ENCODE results near the gene PHF21B. TPM values are rescaled to one million over a fixed set of nuclear protein-coding genes. Genes with fewer than 3 reads are reported as not detected.

Gene PHF21B
- total RNA-seq, 1 donor = not detected

GRCh38 chr22:44996648-44997047 lies 13.2 kb downstream of the PHF21B start:
- DNase-seq (ENCODE audit: insufficient read length, low spot score, missing footprints) = no peak
- no peak overlapping the region for H3K4me3 ChIP-seq (ENCODE audit: insufficient read depth, low read length)
- no peaks in the 10 kb centered on the region for H3K9me3 ChIP-seq (ENCODE audit: low read depth, low read length)
- H3K36me3 ChIP-seq (ENCODE audit: insufficient read depth, low read length) = no peaks in the 10 kb centered on the region
- H3K4me1 ChIP-seq (ENCODE audit: insufficient read depth, low read length) = no peaks in the 10 kb centered on the region
- H4K20me1 ChIP-seq (ENCODE audit: insufficient read depth, low read length) = no peaks in the 10 kb centered on the region
- no peak overlapping the region for H3K4me2 ChIP-seq (ENCODE audit: insufficient read depth, low read length)
- peaks cover 34% of the 10 kb centered on the region for H3K27me3 ChIP-seq (ENCODE audit: insufficient read depth, low read length)
- no peak overlapping the region for H3K27ac ChIP-seq (ENCODE audit: low read depth, low read length)
- TF ChIP-seq, protein P1, sequence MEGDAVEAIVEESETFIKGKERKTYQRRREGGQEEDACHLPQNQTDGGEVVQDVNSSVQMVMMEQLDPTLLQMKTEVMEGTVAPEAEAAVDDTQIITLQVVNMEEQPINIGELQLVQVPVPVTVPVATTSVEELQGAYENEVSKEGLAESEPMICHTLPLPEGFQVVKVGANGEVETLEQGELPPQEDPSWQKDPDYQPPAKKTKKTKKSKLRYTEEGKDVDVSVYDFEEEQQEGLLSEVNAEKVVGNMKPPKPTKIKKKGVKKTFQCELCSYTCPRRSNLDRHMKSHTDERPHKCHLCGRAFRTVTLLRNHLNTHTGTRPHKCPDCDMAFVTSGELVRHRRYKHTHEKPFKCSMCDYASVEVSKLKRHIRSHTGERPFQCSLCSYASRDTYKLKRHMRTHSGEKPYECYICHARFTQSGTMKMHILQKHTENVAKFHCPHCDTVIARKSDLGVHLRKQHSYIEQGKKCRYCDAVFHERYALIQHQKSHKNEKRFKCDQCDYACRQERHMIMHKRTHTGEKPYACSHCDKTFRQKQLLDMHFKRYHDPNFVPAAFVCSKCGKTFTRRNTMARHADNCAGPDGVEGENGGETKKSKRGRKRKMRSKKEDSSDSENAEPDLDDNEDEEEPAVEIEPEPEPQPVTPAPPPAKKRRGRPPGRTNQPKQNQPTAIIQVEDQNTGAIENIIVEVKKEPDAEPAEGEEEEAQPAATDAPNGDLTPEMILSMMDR (IDR thresholded peaks at IDR 0.05; ENCODE audit: extremely low read depth, low read depth, low read length) = no peak
- no peaks in the 10 kb centered on the region for H3K79me2 ChIP-seq (ENCODE audit: insufficient read depth, low read length)
- no peak overlapping the region for H2AFZ ChIP-seq (ENCODE audit: low read length)

DNA sequence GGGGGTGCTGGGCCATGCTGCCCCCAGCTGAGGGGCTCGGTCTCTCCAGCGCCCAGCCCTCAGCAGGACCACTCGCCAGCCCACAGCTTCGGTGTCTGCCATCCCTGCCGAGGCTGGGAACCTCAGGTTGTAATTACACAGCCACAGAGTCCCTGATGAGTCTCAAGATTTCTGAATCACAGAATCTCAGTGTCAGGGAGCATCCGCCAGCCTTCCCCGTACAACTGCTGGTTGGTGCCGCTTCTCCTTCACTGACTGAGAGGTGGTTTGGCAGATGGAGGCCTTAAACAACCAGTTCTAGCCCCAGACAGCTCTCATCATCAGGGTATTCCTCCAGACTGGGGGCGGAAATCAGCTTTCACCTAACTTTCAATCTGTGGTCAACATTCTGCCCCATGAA lies 13.7 kb downstream of the PHF21B start:
- Histone ChIP-seq H3K4me1 (ENCODE audit: insufficient read depth, low read length) (no peaks in the 10 kb centered on the region), H2AFZ (ENCODE audit: low read length) (no peak overlapping the region), H3K27me3 (ENCODE audit: insufficient read depth, low read length) (peaks cover 34% of the 10 kb centered on the region), H4K20me1 (ENCODE audit: insufficient read depth, low read length) (no peaks in the 10 kb centered on the region), H3K79me2 (ENCODE audit: insufficient read depth, low read length) (no peaks in the 10 kb centered on the region), H3K4me3 (ENCODE audit: insufficient read depth, low read length) (no peak overlapping the region), H3K27ac (ENCODE audit: low read depth, low read length) (no peak overlapping the region), H3K36me3 (ENCODE audit: insufficient read depth, low read length) (no peaks in the 10 kb centered on the region), H3K4me2 (ENCODE audit: insufficient read depth, low read length) (no peak overlapping the region), H3K9me3 (ENCODE audit: low read depth, low read length) (no peaks in the 10 kb centered on the region)
- TF ChIP-seq, protein P1 (IDR thresholded peaks at IDR 0.05; ENCODE audit: extremely low read depth, low read depth, low read length) = no peak
- DNase-seq (ENCODE audit: insufficient read length, low spot score, missing footprints) = peak; percentile 75

DNA sequence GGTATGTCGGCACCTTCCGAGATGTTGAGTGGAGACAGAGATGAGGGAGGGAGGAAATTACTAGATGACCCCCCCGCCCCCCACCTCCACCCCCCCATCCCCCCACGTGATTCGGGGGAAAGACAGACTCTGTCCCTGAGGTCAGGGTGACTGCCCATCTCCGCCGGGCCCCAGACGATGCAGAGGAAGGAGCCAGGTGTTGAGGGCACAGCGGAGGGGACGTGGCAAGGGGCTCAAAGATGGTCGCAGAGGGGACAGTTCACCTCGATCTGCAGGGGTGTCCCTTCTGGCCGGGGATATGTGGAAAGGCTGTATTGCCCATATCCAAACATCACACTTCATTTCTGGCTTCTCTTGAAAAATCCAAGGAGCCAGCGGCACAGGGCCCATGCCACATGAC lies 14.1 kb downstream of the PHF21B start:
- peak; percentile 32 for DNase-seq (ENCODE audit: insufficient read length, low spot score, missing footprints)
- H3K4me3 ChIP-seq (ENCODE audit: insufficient read depth, low read length) = no peak overlapping the region
- H3K4me2 ChIP-seq (ENCODE audit: insufficient read depth, low read length) = no peak overlapping the region
- peaks cover 33% of the 10 kb centered on the region for H3K27me3 ChIP-seq (ENCODE audit: insufficient read depth, low read length)
- H3K27ac ChIP-seq (ENCODE audit: low read depth, low read length) = no peak overlapping the region
- H4K20me1 ChIP-seq (ENCODE audit: insufficient read depth, low read length) = no peaks in the 10 kb centered on the region
- H3K36me3 ChIP-seq (ENCODE audit: insufficient read depth, low read length) = no peaks in the 10 kb centered on the region
- H3K4me1 ChIP-seq (ENCODE audit: insufficient read depth, low read length) = no peaks in the 10 kb centered on the region
- H3K79me2 ChIP-seq (ENCODE audit: insufficient read depth, low read length) = no peaks in the 10 kb centered on the region
- no peaks in the 10 kb centered on the region for H3K9me3 ChIP-seq (ENCODE audit: low read depth, low read length)
- no peak overlapping the region for H2AFZ ChIP-seq (ENCODE audit: low read length)
- TF ChIP-seq, protein P1 (IDR thresholded peaks at IDR 0.05; ENCODE audit: extremely low read depth, low read depth, low read length) = no peak

DNA sequence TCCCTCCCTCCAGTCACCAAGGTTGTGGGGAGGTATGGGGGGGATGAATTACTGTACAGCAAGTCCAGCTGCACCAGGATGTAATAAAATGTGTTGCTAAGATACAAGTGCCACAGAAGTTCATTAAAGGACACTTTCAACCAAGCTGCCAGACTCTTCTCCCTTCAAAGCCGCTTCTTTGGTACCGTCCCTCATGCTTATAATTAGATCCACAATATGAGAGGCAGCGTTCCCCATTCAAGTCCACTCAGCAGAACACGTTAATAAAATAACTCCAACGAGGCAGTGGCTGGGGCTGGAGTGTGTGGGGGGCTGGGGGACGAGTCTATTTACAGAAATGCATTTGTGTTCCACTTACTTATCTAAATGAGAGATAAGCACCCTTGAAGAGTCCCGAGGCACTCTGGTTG lies 14.7 kb downstream of the PHF21B start:
- H4K20me1 ChIP-seq (ENCODE audit: insufficient read depth, low read length) = no peaks in the 10 kb centered on the region
- H3K4me3 ChIP-seq (ENCODE audit: insufficient read depth, low read length) = no peak overlapping the region
- peak; percentile 47 for DNase-seq (ENCODE audit: insufficient read length, low spot score, missing footprints)
- H3K4me2 ChIP-seq (ENCODE audit: insufficient read depth, low read length) = no peak overlapping the region
- no peak overlapping the region for H2AFZ ChIP-seq (ENCODE audit: low read length)
- H3K9me3 ChIP-seq (ENCODE audit: low read depth, low read length) = no peaks in the 10 kb centered on the region
- no peaks in the 10 kb centered on the region for H3K36me3 ChIP-seq (ENCODE audit: insufficient read depth, low read length)
- H3K27ac ChIP-seq (ENCODE audit: low read depth, low read length) = no peak overlapping the region
- no peaks in the 10 kb centered on the region for H3K4me1 ChIP-seq (ENCODE audit: insufficient read depth, low read length)
- TF ChIP-seq, protein P1 (IDR thresholded peaks at IDR 0.05; ENCODE audit: extremely low read depth, low read depth, low read length) = no peak
- H3K27me3 ChIP-seq (ENCODE audit: insufficient read depth, low read length) = peaks cover 33% of the 10 kb centered on the region
- no peaks in the 10 kb centered on the region for H3K79me2 ChIP-seq (ENCODE audit: insufficient read depth, low read length)
